GM23338 (cell line): ENCODE results near the gene RIT2. TPM values are rescaled to one million over a fixed set of nuclear protein-coding genes. Genes with fewer than 3 reads are reported as not detected.
A peak's percentile ranks its signal among the peaks of the same experiment; 100 is the strongest.

Experiments used
- ATAC-seq: fragments of 200-7000 bp; cut with Tn5 transposase; 3 replicates; pipeline ENCODE4 v1.9.1; 2020
- DNase-seq: peaks from one replicate; pipeline ENCODE4 v3.0.0-alpha.2; 2015; ENCODE audit warnings: low spot score
- H2AFZ ChIP-seq: fragments of 200-600 bp; sonication (generic); 2 replicates; pipeline ENCODE4 v1.8.0; 2016; ENCODE audit warnings: antibody characterized with exemption, mild to moderate bottlenecking, moderate library complexity
- H3F3A ChIP-seq: fragments of 200-600 bp; sonication (generic); replicated peaks from 2 replicates; pipeline ENCODE4 v1.8.0; 2017; ENCODE audit warnings: antibody characterized with exemption, mixed run types, low read depth
- H3K27ac ChIP-seq: fragments of 200-600 bp; sonication (generic); 2 replicates; pipeline ENCODE4 v1.6.1; 2016; ENCODE audit warnings: low read depth
- H3K27me3 ChIP-seq: fragments of 200-600 bp; sonication (generic); 2 replicates; pipeline ENCODE4 v1.8.0; 2016; ENCODE audit warnings: mild to moderate bottlenecking, mixed run types, moderate library complexity; ENCODE audit not compliant: insufficient read depth
- H3K36me3 ChIP-seq: fragments of 200-600 bp; sonication (generic); 2 replicates; pipeline ENCODE4 v1.8.0; 2016; ENCODE audit warnings: mild to moderate bottlenecking; ENCODE audit not compliant: insufficient read depth
- H3K4me1 ChIP-seq: fragments of 200-600 bp; sonication (generic); 2 replicates; pipeline ENCODE4 v1.8.0; 2016; ENCODE audit warnings: mild to moderate bottlenecking, moderate library complexity; ENCODE audit not compliant: insufficient read depth
- H3K4me2 ChIP-seq: fragments of 200-600 bp; sonication (generic); 2 replicates; pipeline ENCODE4 v1.7.1; 2017; ENCODE audit warnings: mixed run types
- H3K4me3 ChIP-seq: fragments of 200-600 bp; sonication (generic); 2 replicates; pipeline ENCODE4 v1.6.1; 2016; ENCODE audit warnings: mixed run types
- H3K79me2 ChIP-seq: fragments of 200-600 bp; sonication (generic); replicated peaks from 2 replicates; pipeline ENCODE4 v1.8.0; 2017; ENCODE audit warnings: mild to moderate bottlenecking; ENCODE audit not compliant: insufficient read depth
- H3K9me2 ChIP-seq: fragments of 200-600 bp; sonication (generic); 2 replicates; pipeline ENCODE4 v1.8.0; 2017; ENCODE audit not compliant: insufficient read depth
- H4K20me1 ChIP-seq: fragments of 200-600 bp; sonication (generic); replicated peaks from 2 replicates; pipeline ENCODE4 v1.8.0; 2017; ENCODE audit warnings: mild to moderate bottlenecking; ENCODE audit not compliant: insufficient read depth
- H3K27ac Mint-ChIP-seq: 2 replicates; pipeline ENCODE4 v1.8.0; 2020; ENCODE audit warnings: inconsistent platforms, mild to moderate bottlenecking, moderate library complexity, mixed read lengths
- H3K27me3 Mint-ChIP-seq: 3 replicates; pipeline ENCODE4 v1.8.0; 2022; ENCODE audit warnings: low read depth, mild to moderate bottlenecking, moderate library complexity, mixed read lengths, inconsistent platforms; ENCODE audit not compliant: insufficient read depth, poor library complexity
- H3K36me3 Mint-ChIP-seq: 3 replicates; pipeline ENCODE4 v1.8.0; 2021; ENCODE audit warnings: low read depth, mild to moderate bottlenecking, inconsistent platforms, moderate library complexity, mixed read lengths
- H3K4me1 Mint-ChIP-seq: 3 replicates; pipeline ENCODE4 v1.8.0; 2020; ENCODE audit warnings: mild to moderate bottlenecking, inconsistent platforms, mixed read lengths
- H3K4me3 Mint-ChIP-seq: 3 replicates; pipeline ENCODE4 v1.8.0; 2021; ENCODE audit warnings: moderate library complexity, mild to moderate bottlenecking, inconsistent platforms, mixed read lengths
- H3K9me3 Mint-ChIP-seq: 3 replicates; pipeline ENCODE4 v1.8.0; 2020; ENCODE audit warnings: moderate library complexity, mild to moderate bottlenecking, inconsistent platforms, mixed read lengths
- ETS1 ChIP-seq: IDR thresholded peaks from 2 replicates; pipeline ENCODE4 v1.6.1; 2016; ENCODE audit warnings: antibody characterized with exemption
- EZH2 ChIP-seq: fragments of 200-600 bp; sonication (generic); IDR thresholded peaks from one replicate; pipeline ENCODE4 v1.8.0; 2017; ENCODE audit warnings: antibody characterized with exemption, mild to moderate bottlenecking, low read depth; ENCODE audit not compliant: unreplicated experiment
- NANOG ChIP-seq: IDR thresholded peaks from 2 replicates; pipeline ENCODE4 v1.6.1; 2016; ENCODE audit warnings: antibody characterized with exemption, borderline replicate concordance
- POLR2AphosphoS5 ChIP-seq: IDR thresholded peaks from 2 replicates; pipeline ENCODE4 v1.6.1; 2016; ENCODE audit warnings: antibody characterized with exemption, low read depth
- REST ChIP-seq: IDR thresholded peaks from one replicate; pipeline ENCODE4 v1.6.1; 2018; ENCODE audit warnings: antibody characterized with exemption; ENCODE audit not compliant: unreplicated experiment
- STAT1 ChIP-seq: IDR thresholded peaks from one replicate; pipeline ENCODE4 v1.6.1; 2016; ENCODE audit warnings: antibody characterized with exemption; ENCODE audit not compliant: unreplicated experiment
- ZNF331 ChIP-seq: fragments of 250-450 bp; sonication (Bioruptor Pico); IDR thresholded peaks from 2 replicates; pipeline ENCODE4 v1.5.0; 2020; ENCODE audit warnings: low read depth, mild to moderate bottlenecking, moderate library complexity
- ZNF462 ChIP-seq: fragments of 250-450 bp; sonication (Bioruptor Pico); IDR thresholded peaks from 2 replicates; pipeline ENCODE4 v1.5.0; 2020; ENCODE audit warnings: mild to moderate bottlenecking, moderate library complexity
- polyA plus RNA-seq: library from polyadenylated mRNA; unstranded; fragments of >200 nt; fragmentation: Nextera tagmentation; extraction: Ambion mirVana; gene quantifications from 2 replicates; pipeline ENCODE4 v1.2.1, GENCODE V29; 2016
- total RNA-seq: library from RNA; depleted of rRNA; stranded (reverse); fragments of >200 nt; shearing (Covaris generic); gene quantifications from 2 replicates; pipeline ENCODE4 v1.2.3, GENCODE V29; 2014

Gene RIT2
- total and polyA plus RNA-seq, 2 experiments from 2014 or later, result 1.9 to 8.8 TPM

- H3F3A ChIP-seq, result no peaks in the 10 kb centered on the region
- H2AFZ ChIP-seq, result no peak overlapping the region
- DNase-seq, result no peak
- 0 out of 2 replicates have a peak, but pooled peaks cover 5% of the 10 kb centered on the region for H3K9me2 ChIP-seq
- H3K79me2 ChIP-seq, result no peaks in the 10 kb centered on the region
- H3K4me3 ChIP-seq, result no peak overlapping the region
- peak; percentile 55 for ATAC-seq
- peaks cover 47% of the 10 kb centered on the region for H3K4me1 ChIP-seq
- no peaks in the 10 kb centered on the region for H3K36me3 ChIP-seq
- TF ChIP-seq ETS1, result no peak
- no peak for TF ChIP-seq ZNF331 (CRISPR knock-in tag)
- TF ChIP-seq EZH2, result no peak
- H3K27ac ChIP-seq, result no peak overlapping the region
- no peaks in the 10 kb centered on the region for H3K27me3 ChIP-seq
- no peak overlapping the region for H3K27ac Mint-ChIP-seq
- no peak overlapping the region for H3K4me3 Mint-ChIP-seq
- H3K36me3 Mint-ChIP-seq, result no peaks in the 10 kb centered on the region
- H4K20me1 ChIP-seq, result no peaks in the 10 kb centered on the region
- H3K27me3 Mint-ChIP-seq, result peaks cover 4% of the 10 kb centered on the region
- 0 out of 2 replicates have a peak overlapping the region, but pooled peaks have one; percentile 28 for H3K4me2 ChIP-seq
- peaks cover 42% of the 10 kb centered on the region for H3K4me1 Mint-ChIP-seq
- no peaks in the 10 kb centered on the region for H3K9me3 Mint-ChIP-seq
Measured at GRCh38 chr18:42778024-42778423, 337.5 kb downstream of the RIT2 start.

GRCh38 chr18:42773870-42774269 lies 341.6 kb downstream of the RIT2 start:
- 0 out of 3 replicates have a peak, but pooled peaks cover 3% of the 10 kb centered on the region for H3K36me3 Mint-ChIP-seq
- DNase-seq (no peak), ATAC-seq (no peak)
- H3K27ac Mint-ChIP-seq, result no peak overlapping the region
- H3K4me1 Mint-ChIP-seq, result peaks cover 23% of the 10 kb centered on the region
- H4K20me1 ChIP-seq, result no peaks in the 10 kb centered on the region
- H3K4me2 ChIP-seq, result no peak overlapping the region
- no peaks in the 10 kb centered on the region for H3K27me3 ChIP-seq
- H3K9me3 Mint-ChIP-seq, result 0 out of 3 replicates have a peak, but pooled peaks cover 1% of the 10 kb centered on the region
- no peak overlapping the region for H3K4me3 Mint-ChIP-seq
- no peaks in the 10 kb centered on the region for H3F3A ChIP-seq
- H3K27ac ChIP-seq, result no peak overlapping the region
- H3K27me3 Mint-ChIP-seq, result peaks cover 3% of the 10 kb centered on the region
- H3K9me2 ChIP-seq, result peaks cover 5% of the 10 kb centered on the region; the same call in 1 of the 2 replicates
- no peak overlapping the region for H3K4me3 ChIP-seq
- no peaks in the 10 kb centered on the region for H3K36me3 ChIP-seq
- H3K4me1 ChIP-seq, result peaks cover 28% of the 10 kb centered on the region
- no peaks in the 10 kb centered on the region for H3K79me2 ChIP-seq
- H2AFZ ChIP-seq, result peak overlapping the region; percentile 23; the same call in 1 of the 2 replicates
- no peak for TF ChIP-seq NANOG
- TF ChIP-seq ETS1, result no peak
- TF ChIP-seq POLR2AphosphoS5, result no peak
- TF ChIP-seq ZNF462, result no peak
- TF ChIP-seq STAT1, result no peak
- TF ChIP-seq REST, result no peak
